BLaER1 (cell line): ENCODE data around the gene PCDH10.

Experiments
- H3K27ac ChIP-seq: shearing (Covaris generic); formaldehyde crosslinking; 2 replicates; pipeline ENCODE4 v1.8.1; 2022
- H3K27me3 ChIP-seq: shearing (Covaris generic); formaldehyde crosslinking; 2 replicates; pipeline ENCODE4 v1.8.1; 2022
- H3K36me3 ChIP-seq: shearing (Covaris generic); formaldehyde crosslinking; 2 replicates; pipeline ENCODE4 v1.8.1; 2022
- H3K4me1 ChIP-seq: shearing (Covaris generic); formaldehyde crosslinking; 2 replicates; pipeline ENCODE4 v1.8.1; 2022
- H3K4me2 ChIP-seq: shearing (Covaris generic); formaldehyde crosslinking; 2 replicates; pipeline ENCODE4 v1.8.1; 2022
- H3K4me3 ChIP-seq: shearing (Covaris generic); formaldehyde crosslinking; 2 replicates; pipeline ENCODE4 v1.8.1; 2022
- H3K9ac ChIP-seq: shearing (Covaris generic); formaldehyde crosslinking; 2 replicates; pipeline ENCODE4 v1.8.1; 2022
- H3K9me3 ChIP-seq: shearing (Covaris generic); formaldehyde crosslinking; 2 replicates; pipeline ENCODE4 v1.8.1; 2022
- H4K20me1 ChIP-seq: shearing (Covaris generic); formaldehyde crosslinking; 2 replicates; pipeline ENCODE4 v1.8.1; 2022
- Cebpa-rat ChIP-seq: shearing (Covaris generic); IDR thresholded peaks from 2 replicates; pipeline ENCODE4 v1.8.1; 2022

PCDH10 gene

DNA sequence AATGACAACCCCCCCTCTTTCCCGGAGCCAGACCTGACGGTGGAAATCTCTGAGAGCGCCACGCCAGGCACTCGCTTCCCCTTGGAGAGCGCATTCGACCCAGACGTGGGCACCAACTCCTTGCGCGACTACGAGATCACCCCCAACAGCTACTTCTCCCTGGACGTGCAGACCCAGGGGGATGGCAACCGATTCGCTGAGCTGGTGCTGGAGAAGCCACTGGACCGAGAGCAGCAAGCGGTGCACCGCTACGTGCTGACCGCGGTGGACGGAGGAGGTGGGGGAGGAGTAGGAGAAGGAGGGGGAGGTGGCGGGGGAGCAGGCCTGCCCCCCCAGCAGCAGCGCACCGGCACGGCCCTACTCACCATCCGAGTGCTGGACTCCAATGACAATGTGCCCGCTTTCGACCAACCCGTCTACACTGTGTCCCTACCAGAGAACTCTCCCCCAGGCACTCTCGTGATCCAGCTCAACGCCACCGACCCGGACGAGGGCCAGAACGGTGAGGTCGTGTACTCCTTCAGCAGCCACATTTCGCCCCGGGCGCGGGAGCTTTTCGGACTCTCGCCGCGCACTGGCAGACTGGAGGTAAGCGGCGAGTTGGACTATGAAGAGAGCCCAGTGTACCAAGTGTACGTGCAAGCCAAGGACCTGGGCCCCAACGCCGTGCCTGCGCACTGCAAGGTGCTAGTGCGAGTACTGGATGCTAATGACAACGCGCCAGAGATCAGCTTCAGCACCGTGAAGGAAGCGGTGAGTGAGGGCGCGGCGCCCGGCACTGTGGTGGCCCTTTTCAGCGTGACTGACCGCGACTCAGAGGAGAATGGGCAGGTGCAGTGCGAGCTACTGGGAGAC lies 1.6 kb downstream of the PCDH10 start:
- TF ChIP-seq Cebpa-rat: no peak
- Histone ChIP-seq H3K9me3 (peaks cover 64% of the 10 kb centered on the region), H3K4me1 (peaks cover 6% of the 10 kb centered on the region), H3K4me3 (peak overlapping the region; percentile 22; the same call in 1 of the 2 replicates), H3K27ac (no peak overlapping the region), H3K4me2 (no peak overlapping the region), H3K9ac (no peak overlapping the region), H4K20me1 (no peaks in the 10 kb centered on the region), H3K36me3 (no peaks in the 10 kb centered on the region; the same call in 1 of the 2 replicates), H3K27me3 (peaks cover 31% of the 10 kb centered on the region)

DNA sequence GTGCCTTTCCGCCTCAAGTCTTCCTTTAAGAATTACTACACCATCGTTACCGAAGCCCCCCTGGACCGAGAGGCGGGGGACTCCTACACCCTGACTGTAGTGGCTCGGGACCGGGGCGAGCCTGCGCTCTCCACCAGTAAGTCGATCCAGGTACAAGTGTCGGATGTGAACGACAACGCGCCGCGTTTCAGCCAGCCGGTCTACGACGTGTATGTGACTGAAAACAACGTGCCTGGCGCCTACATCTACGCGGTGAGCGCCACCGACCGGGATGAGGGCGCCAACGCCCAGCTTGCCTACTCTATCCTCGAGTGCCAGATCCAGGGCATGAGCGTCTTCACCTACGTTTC lies 2.2 kb downstream of the PCDH10 start:
- H3K27ac ChIP-seq: no peak overlapping the region
- H3K4me2 ChIP-seq: no peak overlapping the region
- no peak for TF ChIP-seq Cebpa-rat
- H3K36me3 ChIP-seq: no peaks in the 10 kb centered on the region; the same call in 1 of the 2 replicates
- H3K9me3 ChIP-seq: peaks cover 64% of the 10 kb centered on the region
- no peaks in the 10 kb centered on the region for H4K20me1 ChIP-seq
- H3K27me3 ChIP-seq: peaks cover 31% of the 10 kb centered on the region
- no peak overlapping the region for H3K9ac ChIP-seq
- peak overlapping the region; percentile 22; the same call in 1 of the 2 replicates for H3K4me3 ChIP-seq
- H3K4me1 ChIP-seq: peaks cover 4% of the 10 kb centered on the region; the same call in 1 of the 2 replicates

DNA sequence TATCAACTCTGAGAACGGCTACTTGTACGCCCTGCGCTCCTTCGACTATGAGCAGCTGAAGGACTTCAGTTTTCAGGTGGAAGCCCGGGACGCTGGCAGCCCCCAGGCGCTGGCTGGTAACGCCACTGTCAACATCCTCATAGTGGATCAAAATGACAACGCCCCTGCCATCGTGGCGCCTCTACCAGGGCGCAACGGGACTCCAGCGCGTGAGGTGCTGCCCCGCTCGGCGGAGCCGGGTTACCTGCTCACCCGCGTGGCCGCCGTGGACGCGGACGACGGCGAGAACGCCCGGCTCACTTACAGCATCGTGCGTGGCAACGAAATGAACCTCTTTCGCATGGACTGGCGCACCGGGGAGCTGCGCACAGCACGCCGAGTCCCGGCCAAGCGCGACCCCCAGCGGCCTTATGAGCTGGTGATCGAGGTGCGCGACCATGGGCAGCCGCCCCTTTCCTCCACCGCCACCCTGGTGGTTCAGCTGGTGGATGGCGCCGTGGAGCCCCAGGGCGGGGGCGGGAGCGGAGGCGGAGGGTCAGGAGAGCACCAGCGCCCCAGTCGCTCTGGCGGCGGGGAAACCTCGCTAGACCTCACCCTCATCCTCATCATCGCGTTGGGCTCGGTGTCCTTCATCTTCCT lies 2.7 kb downstream of the PCDH10 start:
- peaks cover 7% of the 10 kb centered on the region; the same call in 1 of the 2 replicates for H3K4me1 ChIP-seq
- no peak overlapping the region for H3K4me2 ChIP-seq
- no peak overlapping the region for H3K27ac ChIP-seq
- TF ChIP-seq Cebpa-rat: no peak
- H3K9ac ChIP-seq: no peak overlapping the region
- H3K27me3 ChIP-seq: peaks cover 30% of the 10 kb centered on the region
- H3K9me3 ChIP-seq: peaks cover 64% of the 10 kb centered on the region
- H3K4me3 ChIP-seq: peak overlapping the region; percentile 22; the same call in 1 of the 2 replicates
- no peaks in the 10 kb centered on the region for H4K20me1 ChIP-seq
- H3K36me3 ChIP-seq: no peaks in the 10 kb centered on the region; the same call in 1 of the 2 replicates

DNA sequence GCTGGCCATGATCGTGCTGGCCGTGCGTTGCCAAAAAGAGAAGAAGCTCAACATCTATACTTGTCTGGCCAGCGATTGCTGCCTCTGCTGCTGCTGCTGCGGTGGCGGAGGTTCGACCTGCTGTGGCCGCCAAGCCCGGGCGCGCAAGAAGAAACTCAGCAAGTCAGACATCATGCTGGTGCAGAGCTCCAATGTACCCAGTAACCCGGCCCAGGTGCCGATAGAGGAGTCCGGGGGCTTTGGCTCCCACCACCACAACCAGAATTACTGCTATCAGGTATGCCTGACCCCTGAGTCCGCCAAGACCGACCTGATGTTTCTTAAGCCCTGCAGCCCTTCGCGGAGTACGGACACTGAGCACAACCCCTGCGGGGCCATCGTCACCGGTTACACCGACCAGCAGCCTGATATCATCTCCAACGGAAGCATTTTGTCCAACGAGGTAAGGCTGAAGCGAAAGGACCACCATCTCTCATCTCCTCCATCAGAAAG lies 3.3 kb downstream of the PCDH10 start:
- Histone ChIP-seq H3K4me2 (no peak overlapping the region), H3K9ac (no peak overlapping the region), H3K27me3 (peaks cover 25% of the 10 kb centered on the region), H4K20me1 (no peaks in the 10 kb centered on the region), H3K9me3 (peaks cover 59% of the 10 kb centered on the region), H3K27ac (no peak overlapping the region), H3K36me3 (no peaks in the 10 kb centered on the region; the same call in 1 of the 2 replicates), H3K4me1 (peaks cover 10% of the 10 kb centered on the region; the same call in 1 of the 2 replicates), H3K4me3 (0 out of 2 replicates have a peak overlapping the region, but pooled peaks have one; percentile 22)
- TF ChIP-seq Cebpa-rat: no peak

DNA sequence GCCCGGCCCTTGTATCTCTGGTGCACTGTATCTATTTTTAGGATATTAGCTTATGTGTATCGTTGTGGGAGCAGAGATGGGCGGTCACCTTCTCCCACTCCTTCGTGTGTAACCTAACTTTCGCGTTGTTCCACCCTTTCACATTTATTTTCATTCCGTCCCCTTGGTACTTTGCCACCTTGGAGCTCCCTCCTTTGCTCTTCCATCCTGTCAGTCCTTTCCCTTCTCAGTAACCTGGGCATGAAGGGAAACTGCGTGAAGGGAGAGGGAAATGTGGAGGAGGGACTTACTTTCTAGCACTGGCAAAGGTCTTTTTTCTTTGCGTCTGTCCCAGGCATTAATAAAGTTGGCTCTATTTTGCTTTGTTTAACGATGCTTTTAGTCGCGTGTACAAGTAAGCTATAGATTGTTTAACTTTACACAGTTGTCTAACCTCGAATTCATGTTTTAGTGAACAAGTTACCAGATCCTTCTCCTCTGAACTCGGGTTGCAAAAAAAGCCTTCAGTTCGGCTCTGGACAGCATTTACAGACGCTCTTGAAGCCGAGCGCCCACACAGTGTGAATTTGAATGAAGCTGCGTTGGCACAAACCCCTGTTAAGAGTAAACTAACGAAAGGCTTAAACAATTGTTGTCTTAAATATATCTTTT lies 3.9 kb downstream of the PCDH10 start:
- no peaks in the 10 kb centered on the region; the same call in 1 of the 2 replicates for H3K36me3 ChIP-seq
- H3K4me3 ChIP-seq: 0 out of 2 replicates have a peak overlapping the region, but pooled peaks have one; percentile 22
- no peaks in the 10 kb centered on the region for H4K20me1 ChIP-seq
- no peak overlapping the region for H3K27ac ChIP-seq
- no peak overlapping the region for H3K4me2 ChIP-seq
- H3K27me3 ChIP-seq: peaks cover 19% of the 10 kb centered on the region
- no peak for TF ChIP-seq Cebpa-rat
- no peak overlapping the region for H3K9ac ChIP-seq
- peaks cover 15% of the 10 kb centered on the region; the same call in 1 of the 2 replicates for H3K4me1 ChIP-seq
- H3K9me3 ChIP-seq: peaks cover 53% of the 10 kb centered on the region

DNA sequence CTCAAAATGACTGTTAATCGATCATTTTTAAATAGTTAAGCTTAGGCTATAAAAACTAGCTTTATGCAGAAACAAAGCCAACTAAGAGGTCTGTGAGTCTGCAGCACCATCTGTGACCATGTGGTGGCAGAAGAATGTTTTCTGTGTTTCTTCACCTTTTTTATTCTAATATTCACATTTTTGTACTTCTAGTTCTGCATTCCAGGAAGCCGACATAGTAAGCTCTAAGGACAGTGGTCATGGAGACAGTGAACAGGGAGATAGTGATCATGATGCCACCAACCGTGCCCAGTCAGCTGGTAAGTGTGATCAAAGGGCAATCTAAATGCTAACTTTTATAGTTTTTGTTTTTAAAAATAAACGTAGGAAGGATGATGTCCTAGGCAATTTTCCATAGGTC lies 5.6 kb downstream of the PCDH10 start:
- no peak overlapping the region for H3K27ac ChIP-seq
- peaks cover 36% of the 10 kb centered on the region for H3K9me3 ChIP-seq
- H3K4me2 ChIP-seq: no peak overlapping the region
- peaks cover 16% of the 10 kb centered on the region; the same call in 1 of the 2 replicates for H3K4me1 ChIP-seq
- no peak overlapping the region for H3K4me3 ChIP-seq
- TF ChIP-seq Cebpa-rat: no peak
- no peaks in the 10 kb centered on the region for H4K20me1 ChIP-seq
- H3K36me3 ChIP-seq: no peaks in the 10 kb centered on the region; the same call in 1 of the 2 replicates
- no peak overlapping the region for H3K9ac ChIP-seq
- H3K27me3 ChIP-seq: peaks cover 1% of the 10 kb centered on the region; the same call in 1 of the 2 replicates

DNA sequence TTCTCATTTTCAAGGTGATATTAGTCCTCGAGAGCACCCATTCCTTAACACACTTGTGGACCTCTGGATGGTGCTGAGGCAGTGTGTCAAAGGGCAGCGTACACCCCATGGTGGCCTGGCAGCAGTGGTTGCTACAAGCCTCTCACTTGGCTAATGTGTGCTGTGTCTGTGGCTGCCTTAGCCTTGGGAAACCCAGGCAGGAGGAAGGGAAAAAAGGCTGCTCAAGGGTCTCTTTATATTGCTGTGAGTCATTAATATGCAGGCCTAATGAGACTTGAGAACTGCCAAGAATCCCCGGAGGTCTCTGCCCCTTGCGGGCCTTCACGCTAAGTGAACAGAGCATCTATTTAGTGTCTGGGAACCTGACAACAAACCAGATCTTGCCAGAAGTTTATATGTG lies 7.0 kb downstream of the PCDH10 start:
- Histone ChIP-seq H3K27me3 (no peaks in the 10 kb centered on the region), H3K9me3 (peaks cover 22% of the 10 kb centered on the region), H3K4me2 (no peak overlapping the region), H3K36me3 (no peaks in the 10 kb centered on the region; the same call in 1 of the 2 replicates), H4K20me1 (no peaks in the 10 kb centered on the region), H3K27ac (no peak overlapping the region), H3K4me3 (no peak overlapping the region), H3K4me1 (peaks cover 16% of the 10 kb centered on the region; the same call in 1 of the 2 replicates), H3K9ac (no peak overlapping the region)
- TF ChIP-seq Cebpa-rat: no peak

DNA sequence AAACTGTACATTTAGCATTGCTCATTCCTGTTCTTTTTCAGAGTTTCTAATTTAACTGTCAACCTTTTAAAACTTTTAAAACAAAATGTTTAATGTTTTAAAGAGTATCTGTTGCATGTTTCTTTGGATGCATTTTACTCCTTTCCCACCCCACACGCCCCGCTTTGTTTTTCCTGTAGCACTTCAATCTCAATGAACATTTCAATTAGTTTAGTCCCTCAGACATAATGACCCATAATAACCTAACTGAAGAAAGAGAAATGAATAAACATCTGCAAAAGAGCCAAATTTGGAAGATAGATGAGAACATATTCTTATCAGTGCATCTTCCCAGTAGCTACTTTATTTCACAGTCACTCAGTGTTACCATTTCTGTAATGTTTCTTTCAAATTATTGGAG lies 7.5 kb downstream of the PCDH10 start:
- H4K20me1 ChIP-seq: no peaks in the 10 kb centered on the region
- no peak overlapping the region for H3K4me3 ChIP-seq
- peaks cover 16% of the 10 kb centered on the region; the same call in 1 of the 2 replicates for H3K4me1 ChIP-seq
- H3K4me2 ChIP-seq: no peak overlapping the region
- peaks cover 17% of the 10 kb centered on the region for H3K9me3 ChIP-seq
- TF ChIP-seq Cebpa-rat: no peak
- no peak overlapping the region for H3K9ac ChIP-seq
- no peaks in the 10 kb centered on the region for H3K27me3 ChIP-seq
- no peaks in the 10 kb centered on the region; the same call in 1 of the 2 replicates for H3K36me3 ChIP-seq
- H3K27ac ChIP-seq: no peak overlapping the region

DNA sequence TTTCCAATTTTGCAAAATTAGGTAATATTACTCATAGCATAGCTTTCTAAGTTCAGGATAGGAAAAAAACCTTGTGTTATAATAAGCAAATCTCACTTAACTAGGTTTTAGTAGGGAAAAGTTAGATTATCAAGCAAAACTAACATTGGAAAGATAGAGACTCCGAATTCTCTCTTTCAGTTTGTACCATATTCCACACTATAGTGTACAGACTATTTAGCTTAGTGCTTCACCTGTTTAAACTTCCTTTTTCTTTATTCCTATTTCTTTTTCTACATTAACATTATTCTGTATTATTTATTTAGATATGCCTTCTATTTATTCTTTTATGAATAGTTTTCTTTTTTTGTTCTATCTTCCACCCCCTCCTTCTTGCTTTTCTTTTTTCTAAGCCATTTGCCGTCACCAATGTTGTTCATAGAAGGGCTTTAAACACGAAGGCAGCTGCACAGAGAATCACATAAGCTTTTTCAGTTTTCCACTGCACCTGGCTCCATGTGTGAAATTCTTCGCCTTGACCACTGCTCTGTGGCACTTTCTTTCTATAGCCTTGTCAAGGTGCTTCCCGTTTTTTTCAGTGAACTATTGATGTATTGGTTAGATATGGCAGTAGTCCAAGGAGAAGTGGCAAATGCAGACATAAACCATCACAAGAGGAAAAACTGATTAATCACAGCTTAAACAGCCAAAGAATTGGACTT lies 8.5 kb downstream of the PCDH10 start:
- H3K27ac ChIP-seq: no peak overlapping the region
- no peaks in the 10 kb centered on the region for H3K27me3 ChIP-seq
- H3K4me2 ChIP-seq: peak overlapping the region; percentile 47
- H4K20me1 ChIP-seq: no peaks in the 10 kb centered on the region
- H3K4me3 ChIP-seq: no peak overlapping the region
- H3K9me3 ChIP-seq: peaks cover 7% of the 10 kb centered on the region
- no peaks in the 10 kb centered on the region for H3K36me3 ChIP-seq
- TF ChIP-seq Cebpa-rat: no peak
- H3K9ac ChIP-seq: no peak overlapping the region
- peaks cover 16% of the 10 kb centered on the region; the same call in 1 of the 2 replicates for H3K4me1 ChIP-seq
